ENCODE measurements around the gene FNBP1L. TPM values are rescaled to one million over a fixed set of nuclear protein-coding genes. Genes with fewer than 3 reads are reported as not detected.

Gene FNBP1L
- total RNA-seq, 1 experiment from 2014 or later, result 33.4 TPM

DNA sequence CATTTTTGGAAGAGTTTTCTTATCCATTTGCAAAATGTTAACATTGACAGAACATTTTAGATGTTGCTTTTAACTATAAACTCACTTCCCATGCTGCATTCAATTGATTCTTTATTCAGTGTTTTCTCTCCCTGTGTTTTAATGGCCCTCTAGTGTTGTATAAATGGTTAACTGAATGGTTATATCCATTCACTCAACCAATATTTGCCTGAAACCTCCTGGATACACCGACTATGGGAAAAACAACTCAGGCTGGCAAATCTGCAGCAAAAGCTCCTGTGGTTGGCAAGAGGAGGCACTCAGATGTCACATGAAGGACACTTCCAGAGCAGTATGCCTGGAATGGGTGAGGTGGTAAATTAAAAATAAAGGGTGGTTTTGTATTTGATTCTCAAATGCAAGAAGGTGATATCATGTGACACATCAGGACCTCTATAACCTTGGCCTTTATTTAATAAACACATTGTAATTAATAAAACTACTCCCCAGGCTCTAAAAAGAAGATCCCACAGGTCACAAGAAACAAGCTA is 126.1 kb downstream of the FNBP1L start:
- ChIA-PET POLR2A (no interaction called here), CTCF (no interaction called here)
- TF ChIP-seq, protein P1, sequence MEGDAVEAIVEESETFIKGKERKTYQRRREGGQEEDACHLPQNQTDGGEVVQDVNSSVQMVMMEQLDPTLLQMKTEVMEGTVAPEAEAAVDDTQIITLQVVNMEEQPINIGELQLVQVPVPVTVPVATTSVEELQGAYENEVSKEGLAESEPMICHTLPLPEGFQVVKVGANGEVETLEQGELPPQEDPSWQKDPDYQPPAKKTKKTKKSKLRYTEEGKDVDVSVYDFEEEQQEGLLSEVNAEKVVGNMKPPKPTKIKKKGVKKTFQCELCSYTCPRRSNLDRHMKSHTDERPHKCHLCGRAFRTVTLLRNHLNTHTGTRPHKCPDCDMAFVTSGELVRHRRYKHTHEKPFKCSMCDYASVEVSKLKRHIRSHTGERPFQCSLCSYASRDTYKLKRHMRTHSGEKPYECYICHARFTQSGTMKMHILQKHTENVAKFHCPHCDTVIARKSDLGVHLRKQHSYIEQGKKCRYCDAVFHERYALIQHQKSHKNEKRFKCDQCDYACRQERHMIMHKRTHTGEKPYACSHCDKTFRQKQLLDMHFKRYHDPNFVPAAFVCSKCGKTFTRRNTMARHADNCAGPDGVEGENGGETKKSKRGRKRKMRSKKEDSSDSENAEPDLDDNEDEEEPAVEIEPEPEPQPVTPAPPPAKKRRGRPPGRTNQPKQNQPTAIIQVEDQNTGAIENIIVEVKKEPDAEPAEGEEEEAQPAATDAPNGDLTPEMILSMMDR (IDR thresholded peaks at IDR 0.05; ENCODE audit: insufficient read depth in 1 of 2, low read depth in 1 of 2, low read length in 1 of 2, severe bottlenecking in 1 of 2, unreplicated experiment in 1 of 2), result no peak
- Mint-ChIP-seq H3K27me3 (ENCODE audit: insufficient read depth, unreplicated experiment) (no peaks in the 10 kb centered on the region), H3K4me3 (ENCODE audit: unreplicated experiment) (no peak overlapping the region), H3K36me3 (ENCODE audit: insufficient read depth, unreplicated experiment) (peaks cover 52% of the 10 kb centered on the region), H3K27ac (ENCODE audit: unreplicated experiment) (peak overlapping the region; percentile 59), H3K9me3 (ENCODE audit: unreplicated experiment) (no peaks in the 10 kb centered on the region), H3K4me1 (ENCODE audit: low read depth, unreplicated experiment) (peaks cover 12% of the 10 kb centered on the region)
- no peaks in the 10 kb centered on the region for H3K27me3 ChIP-seq (replicated peaks; ENCODE audit: control insufficient read depth, insufficient read depth, low read length)
- no peak overlapping the region for H3K4me3 ChIP-seq (ENCODE audit: low read depth, low read length)
- intact Hi-C loops (cut with micrococcal nuclease; ENCODE audit: unreplicated experiment), result no loop called here
- H3K9me3 ChIP-seq, result no peaks in the 10 kb centered on the region
- peaks cover 2% of the 10 kb centered on the region for H3K4me1 ChIP-seq
- no TSS peak for BruUV-seq (replicated peaks)
- DNase-seq, result no peak
- peaks cover 2% of the 10 kb centered on the region; the same call in 1 of the 2 replicates for H3K36me3 ChIP-seq (ENCODE audit: control insufficient read depth, insufficient read depth, low read length)

DNA sequence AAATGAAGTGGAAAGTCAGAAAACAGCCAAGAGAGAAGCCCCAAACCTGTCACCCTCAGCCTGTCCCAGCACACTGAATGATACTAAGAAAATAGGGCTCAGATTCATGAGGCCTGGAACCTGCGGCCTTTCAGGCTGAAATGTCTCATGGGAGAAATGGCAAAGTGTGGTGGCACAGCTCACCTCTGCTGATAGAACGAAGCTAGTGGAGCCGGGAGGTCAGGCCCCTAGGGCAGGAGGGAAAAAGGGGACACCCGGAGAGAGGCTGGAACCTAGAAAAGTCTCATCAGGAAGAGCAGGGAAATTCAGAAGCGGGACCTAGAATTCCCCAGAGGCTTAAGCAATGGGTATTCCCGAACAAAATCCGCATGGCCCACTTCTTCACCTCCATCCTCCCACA is 126.6 kb downstream of the FNBP1L start:
- H3K4me3 ChIP-seq (ENCODE audit: low read depth, low read length), result no peak overlapping the region
- no peak for DNase-seq
- H3K27me3 ChIP-seq (replicated peaks; ENCODE audit: control insufficient read depth, insufficient read depth, low read length), result no peaks in the 10 kb centered on the region
- Mint-ChIP-seq H3K27me3 (ENCODE audit: insufficient read depth, unreplicated experiment) (no peaks in the 10 kb centered on the region), H3K27ac (ENCODE audit: unreplicated experiment) (peak overlapping the region; percentile 59), H3K9me3 (ENCODE audit: unreplicated experiment) (no peaks in the 10 kb centered on the region), H3K4me3 (ENCODE audit: unreplicated experiment) (no peak overlapping the region), H3K36me3 (ENCODE audit: insufficient read depth, unreplicated experiment) (peaks cover 52% of the 10 kb centered on the region), H3K4me1 (ENCODE audit: low read depth, unreplicated experiment) (peaks cover 12% of the 10 kb centered on the region)
- H3K36me3 ChIP-seq (ENCODE audit: control insufficient read depth, insufficient read depth, low read length), result no peaks in the 10 kb centered on the region; the same call in 1 of the 2 replicates
- ChIA-PET CTCF (no interaction called here), POLR2A (no interaction called here)
- H3K9me3 ChIP-seq, result no peaks in the 10 kb centered on the region
- no TSS peak for BruUV-seq (replicated peaks)
- peaks cover 7% of the 10 kb centered on the region for H3K4me1 ChIP-seq
- TF ChIP-seq, protein P1 (IDR thresholded peaks at IDR 0.05; ENCODE audit: insufficient read depth in 1 of 2, low read depth in 1 of 2, low read length in 1 of 2, severe bottlenecking in 1 of 2, unreplicated experiment in 1 of 2), result no peak
- intact Hi-C loops (cut with micrococcal nuclease; ENCODE audit: unreplicated experiment), result no loop called here

DNA sequence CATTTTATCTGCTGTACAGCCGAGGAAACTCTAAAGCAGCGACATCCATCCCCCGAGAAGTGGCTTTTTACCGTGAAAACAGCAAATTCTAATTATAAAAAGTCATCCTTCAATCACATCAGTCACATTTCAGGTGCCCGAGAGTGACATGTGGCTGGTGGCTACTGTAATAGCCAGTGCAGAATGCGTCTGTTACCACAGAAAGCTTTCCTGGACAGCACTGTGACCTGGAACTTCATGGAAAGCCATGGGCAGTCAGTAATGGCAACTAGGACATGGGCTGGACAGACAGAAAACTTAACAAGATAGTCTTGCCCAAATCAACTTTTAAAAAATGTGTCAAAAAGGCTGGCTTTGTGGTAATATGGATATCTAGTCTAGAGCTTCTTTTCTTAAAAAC is 127.1 kb downstream of the FNBP1L start:
- ChIA-PET POLR2A (no interaction called here), CTCF (no interaction called here)

More for the DNA sequence above, 127.1 kb downstream of the FNBP1L start:
- Mint-ChIP-seq H3K36me3 (ENCODE audit: insufficient read depth, unreplicated experiment) (peaks cover 52% of the 10 kb centered on the region), H3K27me3 (ENCODE audit: insufficient read depth, unreplicated experiment) (no peaks in the 10 kb centered on the region), H3K9me3 (ENCODE audit: unreplicated experiment) (no peaks in the 10 kb centered on the region), H3K27ac (ENCODE audit: unreplicated experiment) (no peak overlapping the region), H3K4me1 (ENCODE audit: low read depth, unreplicated experiment) (peaks cover 12% of the 10 kb centered on the region), H3K4me3 (ENCODE audit: unreplicated experiment) (no peak overlapping the region)
- intact Hi-C loops (cut with micrococcal nuclease; ENCODE audit: unreplicated experiment), result no loop called here
- no peak overlapping the region for H3K4me3 ChIP-seq (ENCODE audit: low read depth, low read length)
- H3K27me3 ChIP-seq (replicated peaks; ENCODE audit: control insufficient read depth, insufficient read depth, low read length), result no peaks in the 10 kb centered on the region
- H3K4me1 ChIP-seq, result peaks cover 12% of the 10 kb centered on the region
- no peaks in the 10 kb centered on the region for H3K9me3 ChIP-seq
- no TSS peak for BruUV-seq (replicated peaks)
- no peaks in the 10 kb centered on the region; the same call in 1 of the 2 replicates for H3K36me3 ChIP-seq (ENCODE audit: control insufficient read depth, insufficient read depth, low read length)
- TF ChIP-seq, protein P1 (IDR thresholded peaks at IDR 0.05; ENCODE audit: insufficient read depth in 1 of 2, low read depth in 1 of 2, low read length in 1 of 2, severe bottlenecking in 1 of 2, unreplicated experiment in 1 of 2), result no peak
- no peak for DNase-seq

Data from Caco-2 (cell line).